Measurements from ENCODE around the gene CGNL1. TPM values are rescaled to one million over a fixed set of nuclear protein-coding genes. Genes with fewer than 3 reads are reported as not detected.

Gene CGNL1
- total RNA-seq, 6 donors from 2014 or later: 40.1 to 81.8 (median 63.0) TPM

- Histone ChIP-seq H3K27me3 (no peaks in the 10 kb centered on the region), H3K4me1 (peaks cover 0 to 13% (median 7%) of the 10 kb centered on the region in 4 donors), H3K36me3 (no peaks in the 10 kb centered on the region), H3K4me3 (no peak overlapping the region), H3K9me3 (no peaks in the 10 kb centered on the region), H3K27ac (no peak overlapping the region)
- 59 to 72% methylated on average over 3 of the region's 3 CpGs for WGBS, 2 donors
- TF ChIP-seq EP300 (IDR thresholded peaks at IDR 0.05): no peak
- no peak for TF ChIP-seq POLR2A (IDR thresholded peaks at IDR 0.05)
- TF ChIP-seq, protein P1, sequence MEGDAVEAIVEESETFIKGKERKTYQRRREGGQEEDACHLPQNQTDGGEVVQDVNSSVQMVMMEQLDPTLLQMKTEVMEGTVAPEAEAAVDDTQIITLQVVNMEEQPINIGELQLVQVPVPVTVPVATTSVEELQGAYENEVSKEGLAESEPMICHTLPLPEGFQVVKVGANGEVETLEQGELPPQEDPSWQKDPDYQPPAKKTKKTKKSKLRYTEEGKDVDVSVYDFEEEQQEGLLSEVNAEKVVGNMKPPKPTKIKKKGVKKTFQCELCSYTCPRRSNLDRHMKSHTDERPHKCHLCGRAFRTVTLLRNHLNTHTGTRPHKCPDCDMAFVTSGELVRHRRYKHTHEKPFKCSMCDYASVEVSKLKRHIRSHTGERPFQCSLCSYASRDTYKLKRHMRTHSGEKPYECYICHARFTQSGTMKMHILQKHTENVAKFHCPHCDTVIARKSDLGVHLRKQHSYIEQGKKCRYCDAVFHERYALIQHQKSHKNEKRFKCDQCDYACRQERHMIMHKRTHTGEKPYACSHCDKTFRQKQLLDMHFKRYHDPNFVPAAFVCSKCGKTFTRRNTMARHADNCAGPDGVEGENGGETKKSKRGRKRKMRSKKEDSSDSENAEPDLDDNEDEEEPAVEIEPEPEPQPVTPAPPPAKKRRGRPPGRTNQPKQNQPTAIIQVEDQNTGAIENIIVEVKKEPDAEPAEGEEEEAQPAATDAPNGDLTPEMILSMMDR (IDR thresholded peaks at IDR 0.05): no peak
- TF ChIP-seq POLR2AphosphoS5 (IDR thresholded peaks at IDR 0.05): no peak
- DNase-seq (no peak), ATAC-seq (ENCODE audit: low FRiP score in 2 of 2) (no peak)
Measured at GRCh38 chr15:57437564-57437963, 61.3 kb downstream of the CGNL1 start.

DNA sequence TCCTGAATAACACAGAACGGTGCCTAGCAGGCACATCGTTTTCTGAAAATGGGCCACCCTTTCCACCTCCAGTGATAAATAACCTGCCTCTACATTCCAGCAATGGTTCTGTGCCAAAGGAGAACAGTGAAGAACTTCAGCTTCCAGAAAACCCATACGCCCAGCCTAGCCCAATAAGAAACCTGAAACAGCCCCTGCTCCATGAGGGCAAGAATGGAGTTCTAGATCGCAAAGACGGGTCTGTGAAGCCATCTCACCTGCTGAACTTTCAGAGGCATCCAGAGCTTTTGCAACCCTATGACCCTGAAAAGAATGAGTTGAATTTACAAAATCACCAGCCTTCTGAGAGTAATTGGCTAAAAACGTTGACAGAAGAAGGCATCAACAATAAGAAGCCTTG lies 61.9 kb downstream of the CGNL1 start:
- DNase-seq: no peak
- Histone ChIP-seq H3K4me3 (no peak overlapping the region), H3K27me3 (no peaks in the 10 kb centered on the region), H3K4me1 (peaks cover 0 to 13% (median 7%) of the 10 kb centered on the region in 4 donors), H3K27ac (no peak overlapping the region), H3K36me3 (peaks cover 0 to 3% (median 0%) of the 10 kb centered on the region in 4 donors), H3K9me3 (no peaks in the 10 kb centered on the region)
- TF ChIP-seq POLR2A (IDR thresholded peaks at IDR 0.05) (no peak), EP300 (IDR thresholded peaks at IDR 0.05) (no peak), POLR2AphosphoS5 (IDR thresholded peaks at IDR 0.05) (no peak)
- TF ChIP-seq, protein P1 (IDR thresholded peaks at IDR 0.05): no peak
- WGBS, 2 donors: 92% methylated on average over 6 of the region's 6 CpGs
- no peak for ATAC-seq (ENCODE audit: low FRiP score in 2 of 2)

GRCh38 chr15:57439128-57440027 lies 63.1 kb downstream of the CGNL1 start:
- peak in 1 of 2 donors; percentile 52 for DNase-seq
- H3K27ac ChIP-seq: no peak overlapping the region
- peaks cover 0 to 3% (median 0%) of the 10 kb centered on the region in 4 donors for H3K36me3 ChIP-seq
- H3K9me3 ChIP-seq: no peaks in the 10 kb centered on the region
- H3K27me3 ChIP-seq: no peaks in the 10 kb centered on the region
- no peak overlapping the region for H3K4me3 ChIP-seq
- WGBS, 2 donors: 88 to 91% methylated on average over 24 to 26 of the region's 26 CpGs
- no peak for ATAC-seq (ENCODE audit: low FRiP score in 2 of 2)
- peaks cover 0 to 13% (median 7%) of the 10 kb centered on the region in 4 donors for H3K4me1 ChIP-seq
- TF ChIP-seq POLR2A (IDR thresholded peaks at IDR 0.05) (no peak), EP300 (IDR thresholded peaks at IDR 0.05) (no peak), POLR2AphosphoS5 (IDR thresholded peaks at IDR 0.05) (no peak)
- TF ChIP-seq, protein P1 (IDR thresholded peaks at IDR 0.05): no peak

DNA sequence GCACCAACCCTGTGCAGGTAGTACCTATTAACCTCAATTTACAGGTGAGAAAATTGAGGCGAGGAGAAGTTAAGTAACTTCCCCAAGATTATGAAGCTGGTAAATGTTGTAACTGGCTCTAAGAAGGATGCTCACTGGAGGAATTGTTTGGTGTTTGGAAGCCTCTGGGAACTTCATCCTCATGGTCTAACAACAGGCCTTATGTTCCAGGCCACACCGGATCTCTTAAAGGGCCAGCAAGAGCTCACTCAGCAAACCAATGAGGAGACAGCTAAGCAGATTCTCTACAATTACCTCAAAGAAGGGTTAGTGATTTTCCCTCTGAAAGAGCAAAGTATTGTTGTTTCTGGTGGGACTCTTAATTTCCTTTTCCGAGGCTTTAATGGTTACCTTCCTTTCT lies 63.9 kb downstream of the CGNL1 start:
- ATAC-seq (ENCODE audit: low FRiP score in 2 of 2) (no peak), DNase-seq (no peak)
- no peak overlapping the region for H3K4me3 ChIP-seq
- H3K36me3 ChIP-seq: peaks cover 0 to 3% (median 0%) of the 10 kb centered on the region in 4 donors
- H3K27ac ChIP-seq: peak overlapping the region in 2 of 4 donors; percentile 19 to 38
- no peaks in the 10 kb centered on the region for H3K27me3 ChIP-seq
- peaks cover 0 to 18% (median 10%) of the 10 kb centered on the region in 4 donors for H3K4me1 ChIP-seq
- TF ChIP-seq POLR2A (IDR thresholded peaks at IDR 0.05) (no peak), POLR2AphosphoS5 (IDR thresholded peaks at IDR 0.05) (no peak), EP300 (IDR thresholded peaks at IDR 0.05) (no peak)
- TF ChIP-seq, protein P1 (IDR thresholded peaks at IDR 0.05): no peak
- no peaks in the 10 kb centered on the region for H3K9me3 ChIP-seq
- 80 to 85% methylated on average over 3 of the region's 3 CpGs for WGBS, 2 donors

Measured in upper lobe of left lung (tissue), 6 donors.